H1 (cell line): ENCODE measurements around the gene CFAP100.

Experiments used
- EP300 ChIP-seq, 2 experiments: IDR thresholded peaks; 1 replicate in 1 of 2; 2 replicates in 1 of 2; pipeline ENCODE4 v1.6.1; 2011 to 2012; ENCODE audit warnings: low read depth in 2 of 2, low read length in 2 of 2, mild to moderate bottlenecking in 2 of 2, borderline replicate concordance in 1 of 2, inconsistent platforms in 1 of 2, moderate library complexity in 1 of 2
- HDAC6 ChIP-seq: IDR thresholded peaks from one replicate; pipeline ENCODE4 v1.7.1; 2012; ENCODE audit warnings: low read depth, mild to moderate bottlenecking, inconsistent platforms, low read length, moderate library complexity
- JUND ChIP-seq: IDR thresholded peaks from 2 replicates; pipeline ENCODE4 v1.6.1; 2011; ENCODE audit warnings: mild to moderate bottlenecking, improper control_type of control experiment, low read length
- POLR2A ChIP-seq, 2 experiments: IDR thresholded peaks; 1 replicate in 1 of 2; 2 replicates in 1 of 2; pipeline ENCODE4 v1.6.1; 2011; ENCODE audit warnings: low read depth in 2 of 2, low read length in 2 of 2, mild to moderate bottlenecking in 2 of 2; ENCODE audit errors: control extremely low read depth in 1 of 2
- POLR2AphosphoS5 ChIP-seq: IDR thresholded peaks from 2 replicates; pipeline ENCODE4 v1.6.1; 2011; ENCODE audit warnings: low read depth, low read length
- RAD21 ChIP-seq, 2 experiments: IDR thresholded peaks in 1 of 2; conservative IDR thresholded peaks in 1 of 2; 2 replicates each; pipeline ENCODE4 v1.6.1; 2011; ENCODE audit warnings: low read depth in 2 of 2, low read length in 2 of 2, improper control_type of control experiment in 1 of 2, inconsistent platforms in 1 of 2, mild to moderate bottlenecking in 1 of 2, moderate library complexity in 1 of 2
- SIX5 ChIP-seq: IDR thresholded peaks from 2 replicates; pipeline ENCODE4 v1.6.1; 2011; ENCODE audit warnings: mild to moderate bottlenecking, low read depth, low read length
- TF ChIP-seq, protein P1 (sequence below), 3 experiments: IDR thresholded peaks; 1 replicate in 2 of 3; 2 replicates in 1 of 3; pipeline versions ENCODE4 v1.5.1 to v1.6.1; 2011; ENCODE audit warnings: low read length in 3 of 3, mild to moderate bottlenecking in 3 of 3, inconsistent platforms in 2 of 3, low read depth in 1 of 3, moderate library complexity in 1 of 3; ENCODE audit not compliant: insufficient read depth in 1 of 3; ENCODE audit errors: control extremely low read depth in 1 of 3

GRCh38 chr3:126414406-126414805 lies 19.7 kb downstream of the CFAP100 start:
- TF ChIP-seq JUND (no peak), POLR2A (IDR thresholded peaks at IDR 0.05; ENCODE audit: control extremely low read depth in 1 of 2, low read depth in 2 of 2, low read length in 2 of 2) (no peak), EP300 (IDR thresholded peaks at IDR 0.05; ENCODE audit: borderline replicate concordance in 1 of 2, low read depth in 2 of 2, low read length in 2 of 2) (no peak), SIX5 (no peak), HDAC6 (no peak), POLR2AphosphoS5 (no peak), RAD21 (IDR thresholded peaks at IDR 0.05 in 1 of 2, conservative IDR thresholded peaks at IDR 0.05 in 1 of 2; ENCODE audit: low read depth in 2 of 2, low read length in 2 of 2) (no peak)
- TF ChIP-seq, protein P1, sequence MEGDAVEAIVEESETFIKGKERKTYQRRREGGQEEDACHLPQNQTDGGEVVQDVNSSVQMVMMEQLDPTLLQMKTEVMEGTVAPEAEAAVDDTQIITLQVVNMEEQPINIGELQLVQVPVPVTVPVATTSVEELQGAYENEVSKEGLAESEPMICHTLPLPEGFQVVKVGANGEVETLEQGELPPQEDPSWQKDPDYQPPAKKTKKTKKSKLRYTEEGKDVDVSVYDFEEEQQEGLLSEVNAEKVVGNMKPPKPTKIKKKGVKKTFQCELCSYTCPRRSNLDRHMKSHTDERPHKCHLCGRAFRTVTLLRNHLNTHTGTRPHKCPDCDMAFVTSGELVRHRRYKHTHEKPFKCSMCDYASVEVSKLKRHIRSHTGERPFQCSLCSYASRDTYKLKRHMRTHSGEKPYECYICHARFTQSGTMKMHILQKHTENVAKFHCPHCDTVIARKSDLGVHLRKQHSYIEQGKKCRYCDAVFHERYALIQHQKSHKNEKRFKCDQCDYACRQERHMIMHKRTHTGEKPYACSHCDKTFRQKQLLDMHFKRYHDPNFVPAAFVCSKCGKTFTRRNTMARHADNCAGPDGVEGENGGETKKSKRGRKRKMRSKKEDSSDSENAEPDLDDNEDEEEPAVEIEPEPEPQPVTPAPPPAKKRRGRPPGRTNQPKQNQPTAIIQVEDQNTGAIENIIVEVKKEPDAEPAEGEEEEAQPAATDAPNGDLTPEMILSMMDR (IDR thresholded peaks at IDR 0.05; ENCODE audit: control extremely low read depth in 1 of 3, insufficient read depth in 1 of 3, low read depth in 1 of 3, low read length in 3 of 3): no peak
